Measurements from ENCODE around the gene PSMD2.
"Not testable (repeated sequence)": the region's sequence is repeated elsewhere in the genome, so short reads cannot be mapped to it uniquely, and the experiment has no call there.

PSMD2 gene

DNA sequence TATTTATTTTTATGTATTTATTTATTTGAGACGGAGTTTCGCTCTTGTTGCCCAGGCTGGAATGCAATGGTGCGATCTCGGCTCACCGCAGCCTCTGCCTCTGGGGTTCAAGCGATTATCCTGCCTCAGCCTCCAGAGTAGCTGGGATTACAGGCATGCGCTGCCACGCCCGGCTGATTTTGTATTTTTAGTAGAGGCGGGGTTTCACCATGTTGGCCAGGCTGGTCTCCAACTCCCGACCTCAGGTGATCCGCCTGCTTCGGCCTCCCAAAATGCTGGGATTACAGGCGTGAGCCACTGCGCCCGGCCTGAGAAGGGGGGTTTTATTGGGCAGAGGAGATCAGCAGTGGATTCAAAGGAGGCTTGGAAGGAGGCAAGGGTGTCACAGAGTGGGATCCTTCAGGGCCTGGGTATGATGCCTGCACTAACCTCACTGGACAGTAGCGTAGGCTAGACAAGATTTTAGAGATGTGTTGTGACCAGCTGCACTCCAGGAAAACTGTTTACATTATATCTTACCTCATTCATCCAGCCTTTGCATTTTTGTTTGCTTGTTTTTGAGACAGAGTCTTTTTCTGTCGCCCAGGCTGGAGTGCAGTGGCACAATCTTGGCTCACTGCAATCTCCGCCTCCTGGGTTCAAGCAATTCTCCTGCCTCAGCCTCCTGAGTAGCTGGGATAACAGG is 40.6 kb downstream of the PSMD2 start:
- DNase-seq (ENCODE audit: low spot score): not testable (repeated sequence)

DNA sequence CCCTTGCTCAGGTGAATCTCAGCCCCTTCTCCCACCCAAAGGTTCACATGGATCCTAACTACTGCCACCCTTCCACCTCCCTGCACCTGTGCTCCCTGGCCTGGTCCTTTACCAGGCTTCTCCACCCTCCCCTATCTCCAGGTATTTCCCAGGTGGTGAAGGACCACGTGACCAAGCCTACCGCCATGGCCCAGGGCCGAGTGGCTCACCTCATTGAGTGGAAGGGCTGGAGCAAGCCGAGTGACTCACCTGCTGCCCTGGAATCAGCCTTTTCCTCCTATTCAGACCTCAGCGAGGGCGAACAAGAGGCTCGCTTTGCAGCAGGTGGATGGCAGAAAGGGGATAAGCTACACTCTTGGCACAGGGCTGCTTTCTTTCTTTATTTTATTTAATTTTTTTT is 42.9 kb downstream of the PSMD2 start:
- no peak for DNase-seq (ENCODE audit: low spot score)

DNA sequence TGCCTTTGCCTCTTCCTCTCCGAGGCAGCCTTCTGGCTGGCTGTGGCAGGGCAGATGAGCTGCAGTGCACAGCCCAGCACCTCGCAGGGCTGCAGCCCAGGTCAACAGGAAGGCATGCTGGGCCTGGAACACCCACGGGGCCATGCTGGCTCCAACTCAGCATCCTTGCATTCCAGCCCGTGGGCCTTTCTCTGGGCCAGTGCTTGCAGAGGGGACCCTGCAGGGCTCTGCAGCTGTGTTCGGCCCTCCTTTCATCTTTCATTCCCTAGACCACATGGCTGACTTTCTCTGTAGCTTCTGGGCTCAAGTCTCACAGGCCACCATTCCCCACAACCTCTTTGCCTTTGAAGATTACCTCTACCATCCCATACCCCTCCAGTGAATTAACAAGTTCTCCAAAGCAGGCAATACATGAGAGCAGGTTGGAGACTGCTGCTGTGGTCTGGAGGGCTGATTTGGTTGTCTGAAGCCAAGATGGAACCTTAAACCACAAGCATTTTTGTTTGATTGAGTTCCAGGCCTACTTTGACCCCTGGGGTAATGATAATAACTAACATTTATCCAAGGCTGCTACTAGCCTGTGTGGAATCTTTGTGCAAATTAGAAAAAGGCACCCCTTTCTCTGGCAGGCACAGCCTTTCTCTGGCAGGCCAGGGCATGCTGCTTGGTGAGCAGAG is 44.3 kb downstream of the PSMD2 start:
- no peak for DNase-seq (ENCODE audit: low spot score)

DNA sequence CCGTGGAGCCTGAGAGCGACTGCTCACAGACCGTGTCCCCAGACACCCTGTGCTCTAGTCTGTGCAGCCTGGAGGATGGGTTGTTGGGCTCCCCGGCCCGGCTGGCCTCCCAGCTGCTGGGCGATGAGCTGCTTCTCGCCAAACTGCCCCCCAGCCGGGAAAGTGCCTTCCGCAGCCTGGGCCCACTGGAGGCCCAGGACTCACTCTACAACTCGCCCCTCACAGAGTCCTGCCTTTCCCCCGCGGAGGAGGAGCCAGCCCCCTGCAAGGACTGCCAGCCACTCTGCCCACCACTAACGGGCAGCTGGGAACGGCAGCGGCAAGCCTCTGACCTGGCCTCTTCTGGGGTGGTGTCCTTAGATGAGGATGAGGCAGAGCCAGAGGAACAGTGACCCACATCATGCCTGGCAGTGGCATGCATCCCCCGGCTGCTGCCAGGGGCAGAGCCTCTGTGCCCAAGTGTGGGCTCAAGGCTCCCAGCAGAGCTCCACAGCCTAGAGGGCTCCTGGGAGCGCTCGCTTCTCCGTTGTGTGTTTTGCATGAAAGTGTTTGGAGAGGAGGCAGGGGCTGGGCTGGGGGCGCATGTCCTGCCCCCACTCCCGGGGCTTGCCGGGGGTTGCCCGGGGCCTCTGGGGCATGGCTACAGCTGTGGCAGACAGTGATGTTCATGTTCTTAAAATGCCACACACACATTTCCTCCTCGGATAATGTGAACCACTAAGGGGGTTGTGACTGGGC is 45.7 kb downstream of the PSMD2 start:
- DNase-seq (ENCODE audit: low spot score): no peak

DNA sequence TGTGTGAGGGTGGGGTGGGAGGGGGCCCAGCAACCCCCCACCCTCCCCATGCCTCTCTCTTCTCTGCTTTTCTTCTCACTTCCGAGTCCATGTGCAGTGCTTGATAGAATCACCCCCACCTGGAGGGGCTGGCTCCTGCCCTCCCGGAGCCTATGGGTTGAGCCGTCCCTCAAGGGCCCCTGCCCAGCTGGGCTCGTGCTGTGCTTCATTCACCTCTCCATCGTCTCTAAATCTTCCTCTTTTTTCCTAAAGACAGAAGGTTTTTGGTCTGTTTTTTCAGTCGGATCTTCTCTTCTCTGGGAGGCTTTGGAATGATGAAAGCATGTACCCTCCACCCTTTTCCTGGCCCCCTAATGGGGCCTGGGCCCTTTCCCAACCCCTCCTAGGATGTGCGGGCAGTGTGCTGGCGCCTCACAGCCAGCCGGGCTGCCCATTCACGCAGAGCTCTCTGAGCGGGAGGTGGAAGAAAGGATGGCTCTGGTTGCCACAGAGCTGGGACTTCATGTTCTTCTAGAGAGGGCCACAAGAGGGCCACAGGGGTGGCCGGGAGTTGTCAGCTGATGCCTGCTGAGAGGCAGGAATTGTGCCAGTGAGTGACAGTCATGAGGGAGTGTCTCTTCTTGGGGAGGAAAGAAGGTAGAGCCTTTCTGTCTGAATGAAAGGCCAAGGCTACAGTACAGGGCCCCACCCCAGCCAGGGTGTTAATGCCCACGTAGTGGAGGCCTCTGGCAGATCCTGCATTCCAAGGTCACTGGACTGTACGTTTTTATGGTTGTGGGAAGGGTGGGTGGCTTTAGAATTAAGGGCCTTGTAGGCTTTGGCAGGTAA is 46.5 kb downstream of the PSMD2 start:
- peak; percentile 89 for DNase-seq (ENCODE audit: low spot score)

DNA sequence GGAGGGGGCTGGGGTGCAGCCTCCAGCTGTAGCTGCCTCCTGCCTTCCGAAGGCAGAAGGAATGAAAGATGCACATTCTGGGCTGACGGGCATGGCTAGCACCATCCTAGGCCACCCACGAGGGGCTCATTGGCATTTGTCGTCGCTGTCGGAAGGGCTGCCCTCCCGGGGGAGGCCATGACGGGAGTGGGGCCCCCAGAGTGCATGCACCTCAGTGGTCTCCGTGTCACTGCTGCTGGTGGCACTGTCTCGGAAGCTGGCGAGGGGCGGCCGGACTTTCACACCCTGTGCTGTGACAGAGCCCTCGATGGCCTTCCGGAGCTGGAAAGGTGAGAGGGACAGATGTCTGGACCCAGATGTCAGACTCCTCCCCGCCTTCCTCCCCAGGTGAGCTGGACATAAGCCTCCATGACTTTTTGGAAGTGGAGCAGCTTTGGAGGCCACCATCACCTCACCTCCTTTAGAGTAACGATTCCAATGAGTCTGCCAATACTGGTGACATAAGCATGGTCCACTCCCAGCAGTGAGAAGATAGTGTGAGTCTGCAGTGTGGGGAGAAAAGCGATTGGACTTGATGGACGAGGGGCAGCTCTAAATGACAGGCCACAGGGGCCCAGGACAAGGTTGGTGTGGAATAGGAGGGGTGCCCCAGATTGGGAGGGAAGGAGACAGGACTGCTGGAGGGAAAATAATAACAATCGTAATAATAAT is 47.6 kb downstream of the PSMD2 start:
- no peak for DNase-seq (ENCODE audit: low spot score)

DNA sequence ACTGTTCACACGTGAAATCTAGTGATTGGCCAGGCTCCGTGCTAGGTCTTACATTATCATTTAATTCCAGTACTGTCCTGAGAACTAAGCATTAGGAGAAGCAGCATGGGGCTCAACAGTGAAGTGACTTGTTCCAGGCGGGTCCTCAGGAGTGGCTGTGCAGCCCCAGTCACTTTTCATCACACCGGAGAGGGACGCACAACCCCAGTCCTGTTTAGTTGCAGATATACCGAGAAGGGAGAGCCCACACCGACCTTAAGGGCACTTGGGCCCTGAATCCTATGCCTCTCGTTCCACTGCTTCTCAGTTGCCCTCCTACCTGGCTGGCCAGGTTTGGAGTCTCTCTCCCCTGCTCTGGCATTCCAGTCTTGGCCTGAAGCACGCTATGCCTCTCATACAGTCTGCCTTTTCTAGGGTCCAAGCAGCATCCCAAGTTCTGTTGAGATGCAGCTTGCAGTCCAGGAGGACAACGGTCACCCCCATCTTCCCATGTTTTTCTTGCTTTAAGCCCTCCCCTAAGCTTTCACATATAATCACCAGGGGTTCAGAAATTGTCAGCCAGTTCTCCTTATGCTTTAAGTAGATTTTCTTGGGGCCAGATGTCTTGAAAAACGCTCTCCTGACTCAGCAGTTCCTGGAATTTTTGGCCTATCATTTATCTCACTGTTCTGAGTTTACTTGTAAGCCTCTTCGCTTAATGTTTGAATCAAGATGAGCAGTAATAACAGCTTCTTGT is 48.4 kb downstream of the PSMD2 start:
- DNase-seq (ENCODE audit: low spot score): no peak

DNA sequence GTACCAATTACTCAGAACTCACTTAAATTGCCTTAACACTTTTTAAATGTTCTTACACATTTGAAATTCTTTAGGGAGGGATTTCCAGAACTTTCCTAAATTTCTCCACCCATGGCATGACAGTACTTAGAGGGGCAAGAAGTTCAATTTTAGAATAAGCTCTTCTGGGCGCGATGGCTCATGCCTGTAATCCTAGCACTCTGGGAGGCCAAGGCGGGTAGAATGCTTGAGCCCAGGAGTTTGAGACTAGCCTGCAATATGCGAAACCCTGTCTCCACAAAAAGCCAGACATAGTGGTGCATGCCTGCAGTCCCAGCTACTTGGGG is 49.0 kb downstream of the PSMD2 start:
- no peak for DNase-seq (ENCODE audit: low spot score)

DNA sequence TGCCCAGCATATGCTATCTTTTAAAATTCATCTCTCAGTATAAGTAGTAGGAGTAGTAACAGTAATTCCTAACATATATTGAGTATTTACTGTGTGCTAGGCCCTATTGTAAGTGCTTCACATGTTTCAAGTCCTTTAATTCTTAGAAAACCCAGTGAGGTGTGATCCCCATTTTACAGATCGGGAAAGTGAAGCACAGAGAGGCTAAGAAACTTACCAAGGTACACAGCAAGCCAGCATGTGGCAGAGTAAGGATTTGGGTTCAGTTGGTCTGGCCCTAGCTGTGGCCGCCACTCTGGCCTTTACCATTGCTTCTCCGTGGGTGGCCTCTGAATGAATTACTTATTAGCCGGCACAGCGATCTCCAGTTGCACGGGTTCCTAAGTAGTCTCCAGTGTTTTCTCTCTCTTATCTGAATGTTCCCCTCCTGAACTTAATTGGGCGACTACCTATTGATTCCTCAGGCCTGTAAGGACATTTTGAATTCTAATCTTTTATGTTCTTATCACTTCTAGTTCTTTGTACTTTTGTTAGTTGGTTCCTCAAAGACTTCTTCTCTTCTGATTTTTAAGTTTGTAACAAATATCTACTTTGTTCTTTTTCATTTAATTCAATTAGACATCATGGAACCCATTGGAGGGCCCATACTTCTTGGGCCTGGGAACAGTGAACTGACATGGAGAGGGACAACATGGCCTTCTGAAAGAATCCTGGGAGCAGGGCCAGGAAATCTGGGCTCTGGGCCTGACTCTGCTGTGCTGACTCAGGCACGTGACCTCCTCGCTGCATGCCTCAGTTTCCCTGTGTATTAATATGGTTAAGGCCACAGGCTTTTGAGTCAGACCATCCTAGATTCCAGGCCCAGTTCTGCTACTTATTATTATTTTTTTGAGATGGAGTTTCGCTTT is 50.8 kb downstream of the PSMD2 start:
- no peak for DNase-seq (ENCODE audit: low spot score)

DNA sequence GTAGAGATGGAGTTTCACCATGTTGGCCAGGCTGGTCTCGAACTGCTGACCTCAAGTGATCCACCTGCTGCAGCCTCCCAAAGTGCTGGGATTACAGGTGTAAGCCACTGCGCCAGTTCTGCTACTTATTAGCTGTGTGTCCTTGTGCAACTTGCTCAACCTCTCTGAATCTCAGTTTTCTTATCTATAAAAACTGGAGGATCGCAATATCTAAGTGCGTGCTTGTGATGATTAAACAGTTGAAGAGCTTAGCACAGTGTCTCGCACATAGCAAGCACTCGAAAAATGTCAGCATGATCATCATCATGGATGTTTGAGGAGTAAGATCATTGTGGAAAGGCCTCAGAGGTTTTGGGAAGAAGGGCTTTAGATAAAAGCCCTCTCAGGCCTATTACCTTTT is 51.6 kb downstream of the PSMD2 start:
- DNase-seq (ENCODE audit: low spot score): no peak

DNA sequence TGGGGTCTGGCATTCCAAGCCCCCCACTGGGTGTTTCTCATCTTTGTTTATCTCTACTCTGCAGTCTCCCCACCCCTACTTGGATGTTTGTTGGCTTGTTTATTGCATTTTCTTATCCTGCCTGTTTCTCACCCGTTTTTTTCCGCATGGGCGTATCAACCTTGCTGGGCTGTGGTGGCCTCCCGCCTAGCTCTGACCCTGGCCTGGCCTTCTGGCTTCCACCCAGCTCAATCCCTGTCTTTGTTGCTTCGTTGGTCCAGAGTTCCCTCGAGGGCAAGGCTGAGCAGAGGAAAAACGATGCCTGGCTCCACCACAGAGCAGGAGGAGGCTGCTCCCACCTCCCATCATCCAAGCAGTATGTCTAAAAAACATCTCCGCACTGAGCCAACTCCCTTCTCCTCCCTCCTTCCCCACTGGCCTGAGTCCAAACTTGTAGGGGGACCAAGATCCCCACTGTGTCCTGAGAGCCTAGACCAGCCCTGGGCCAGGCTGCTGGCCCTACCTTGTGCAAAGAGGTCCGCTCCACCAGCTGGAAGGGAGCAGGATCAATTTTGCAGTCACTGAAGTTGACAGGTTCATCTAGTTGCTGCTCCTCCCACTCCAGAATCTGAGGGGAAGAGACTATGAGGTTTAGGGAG is 52.6 kb downstream of the PSMD2 start:
- no peak for DNase-seq (ENCODE audit: low spot score)

DNA sequence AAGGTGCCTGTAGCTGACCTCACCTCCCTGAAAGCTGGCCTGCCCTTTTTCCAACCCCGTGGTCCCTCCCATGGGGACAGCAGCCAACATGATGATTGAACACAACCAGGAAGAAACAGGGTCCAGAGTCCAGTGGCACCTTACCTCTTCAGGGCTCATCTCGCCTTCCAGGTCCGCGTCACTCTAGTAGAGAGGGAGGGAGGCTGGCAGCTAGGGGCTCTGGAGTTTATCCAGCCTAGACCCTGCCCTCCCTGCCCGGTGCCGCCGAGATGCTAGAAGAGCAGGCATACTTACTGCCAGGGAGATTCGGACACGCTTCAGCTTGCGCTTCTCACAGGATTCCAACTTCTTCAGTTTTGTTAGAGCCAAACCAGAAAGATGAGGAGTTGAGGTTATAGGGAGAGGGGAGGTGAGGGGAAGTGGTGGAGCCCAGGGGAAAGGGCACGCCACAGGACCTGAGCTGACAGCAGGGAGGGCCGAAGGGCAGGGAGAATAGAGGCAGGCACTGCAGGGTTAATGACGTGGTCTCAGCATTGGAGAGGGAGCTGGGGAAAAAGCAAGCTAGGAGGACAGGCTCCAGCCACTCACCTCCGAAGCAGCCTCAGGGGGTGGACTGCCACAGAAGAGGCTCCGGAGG is 53.2 kb downstream of the PSMD2 start:
- no peak for DNase-seq (ENCODE audit: low spot score)

DNA sequence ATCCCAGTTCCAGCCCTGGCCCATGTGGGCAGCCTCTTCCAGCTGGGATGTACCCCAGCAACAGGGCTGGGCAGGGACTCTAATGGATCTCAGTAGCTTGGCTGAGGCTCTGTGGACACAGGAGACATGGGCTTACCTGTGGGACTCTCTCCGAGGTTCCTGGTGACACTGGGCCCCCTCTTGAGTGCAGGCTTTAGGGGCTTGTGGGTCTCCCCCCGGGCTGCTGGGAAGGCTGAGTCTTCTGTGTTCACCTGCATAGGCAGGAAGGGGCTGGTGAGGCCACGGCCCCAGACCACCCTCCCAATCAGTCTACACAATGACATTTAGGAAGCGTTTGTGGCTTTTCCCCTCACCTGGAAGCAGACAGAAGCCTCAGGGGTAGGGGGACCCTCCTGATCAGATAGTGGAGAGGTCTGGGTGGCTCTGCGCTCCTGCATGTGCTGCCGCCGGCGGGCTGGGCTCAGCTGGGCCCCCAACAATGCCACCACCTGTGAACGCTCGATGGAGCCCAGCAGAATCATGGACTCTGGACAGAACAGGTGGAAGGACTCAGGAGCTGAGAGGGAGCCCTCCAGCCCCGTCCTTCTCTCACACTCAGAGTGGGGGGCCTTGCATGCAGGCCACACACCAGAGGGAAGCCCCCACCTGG is 54.0 kb downstream of the PSMD2 start:
- no peak for DNase-seq (ENCODE audit: low spot score)

DNA sequence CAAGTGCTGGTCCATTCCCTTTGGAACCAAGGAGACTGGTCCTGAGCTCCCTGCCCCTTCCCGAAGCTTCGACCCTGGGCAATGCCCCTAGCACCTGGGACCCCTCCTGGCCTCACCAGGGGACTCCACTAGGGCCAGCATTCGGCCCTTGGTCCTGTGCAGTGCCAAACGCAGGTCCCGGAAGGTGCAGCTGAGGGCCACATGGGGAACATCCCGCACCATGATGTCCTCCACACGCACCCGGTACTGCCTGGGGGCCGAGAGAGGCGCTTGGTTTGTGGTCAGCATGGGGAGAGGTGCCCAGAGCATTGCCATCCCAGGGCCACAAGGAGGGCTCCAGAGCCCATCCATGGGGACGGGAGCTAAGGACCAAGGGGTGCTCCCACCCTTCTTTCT is 54.5 kb downstream of the PSMD2 start:
- no peak for DNase-seq (ENCODE audit: low spot score)

DNA sequence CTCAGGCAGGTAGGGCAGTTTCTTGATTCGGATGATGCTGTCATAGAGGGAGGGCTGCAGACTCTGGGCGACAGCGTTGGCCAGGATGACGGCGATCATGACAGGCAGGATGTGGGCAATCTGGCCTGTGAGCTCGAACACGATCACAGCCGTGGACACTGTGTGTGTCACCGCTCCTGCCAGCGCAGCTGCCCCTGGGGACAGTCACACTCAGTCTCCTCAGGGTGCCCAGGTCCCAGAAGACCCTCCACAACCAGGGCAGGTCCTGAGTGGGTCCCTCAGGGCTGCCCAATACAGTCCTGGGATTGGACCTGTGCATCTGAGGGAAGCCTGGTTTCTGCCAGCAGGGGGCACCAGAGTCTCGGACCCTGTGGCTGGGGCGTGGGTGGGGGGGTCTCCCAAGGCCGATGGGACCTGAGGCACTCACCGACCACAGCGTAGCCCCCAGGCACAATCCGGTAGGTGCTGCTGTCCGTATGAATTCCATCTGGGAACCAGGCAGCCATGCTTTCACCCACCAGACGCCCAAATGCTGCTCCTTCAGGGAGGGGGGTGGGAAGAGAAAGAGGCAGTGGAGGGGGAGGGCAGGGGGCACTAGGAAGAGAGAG is 55.2 kb downstream of the PSMD2 start:
- peak; percentile 84 for DNase-seq (ENCODE audit: low spot score)

DNA sequence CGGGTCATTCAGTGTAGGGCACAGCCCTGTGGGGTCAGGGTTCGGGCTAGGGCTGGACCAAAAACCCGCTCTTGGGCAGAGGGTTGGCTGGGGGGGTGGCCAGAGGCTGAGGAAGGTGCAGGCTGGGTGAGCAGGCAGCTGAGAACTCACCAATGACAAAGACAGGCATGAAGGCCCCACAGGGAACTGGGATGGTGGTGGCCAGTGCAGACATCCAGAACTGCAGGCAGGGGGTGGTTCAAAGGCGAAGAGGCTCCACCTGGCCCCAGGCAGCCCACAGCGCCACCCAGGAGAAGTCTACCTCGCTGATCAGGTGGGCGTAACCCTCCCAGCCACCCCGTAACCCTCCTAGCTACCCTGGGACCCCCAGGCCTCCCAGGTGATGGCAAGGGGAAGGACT is 55.7 kb downstream of the PSMD2 start:
- DNase-seq (ENCODE audit: low spot score): no peak

DNA sequence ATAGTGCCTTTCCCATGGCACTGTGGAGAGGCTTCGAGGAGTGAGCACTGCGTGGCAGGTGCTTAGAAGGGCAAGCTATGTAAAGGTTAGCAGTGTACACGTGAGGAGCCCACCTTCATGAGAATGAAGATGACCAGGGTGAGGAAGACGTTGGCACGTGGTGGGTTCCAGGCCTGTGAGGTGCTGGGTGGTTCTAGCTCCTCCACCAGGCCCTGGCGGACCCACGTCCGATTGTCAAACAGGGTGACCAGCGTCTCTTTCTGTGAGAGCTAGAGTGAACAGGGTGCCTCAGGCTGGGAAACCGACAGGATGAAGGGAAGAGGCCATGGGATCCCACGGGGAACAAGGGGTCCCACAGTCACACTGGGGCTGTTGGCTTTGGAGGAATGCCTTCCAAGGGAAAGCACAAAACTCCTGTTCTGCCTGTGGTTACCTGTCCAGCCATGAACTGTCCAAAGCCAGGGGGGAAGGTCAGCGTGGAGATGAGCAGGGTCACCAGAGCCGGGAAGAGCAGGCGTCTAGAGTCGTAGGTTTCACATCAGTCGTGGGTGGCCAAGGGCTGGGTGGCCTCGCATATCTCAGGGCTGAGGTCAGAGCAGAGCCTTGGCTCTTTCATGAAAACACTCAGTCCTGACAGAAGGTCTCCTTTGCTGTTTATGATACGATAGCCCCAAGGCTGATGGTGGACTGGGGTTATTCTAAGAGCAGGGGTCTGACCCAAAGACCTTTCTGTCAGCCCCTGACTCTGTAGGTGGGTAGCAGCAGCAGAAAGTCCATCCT is 56.4 kb downstream of the PSMD2 start:
- DNase-seq (ENCODE audit: low spot score): no peak

All from iPS-NIHi11 (cell line).